GM12873 (cell line): ENCODE measurements around the gene LY6G6D.
A peak's percentile ranks its signal among the peaks of the same experiment; 100 is the strongest.

Source experiments
- CTCF ChIP-seq: IDR thresholded peaks from 2 replicates; pipeline ENCODE4 v1.5.1; 2012; ENCODE audit warnings: low read depth, mild to moderate bottlenecking, moderate library complexity, low read length, control low read depth; ENCODE audit not compliant: insufficient read depth; ENCODE audit errors: missing control alignments

Gene LY6G6D

GRCh38 chr6:31715022-31715958 is at the start of gene LY6G6D:
Gene LY6G6D, plus strand, starts transcription at chr6:31715348. Its CDS starts 8 bp downstream, at chr6:31715356.
- TF ChIP-seq CTCF: no peak

GRCh38 chr6:31665501-31666336 is 49.4 kb upstream of the LY6G6D start, which contains the start of gene CSNK2B:
Gene CSNK2B, plus strand, starts transcription at chr6:31666080. Its CDS starts 752 bp downstream, at chr6:31666832.
- TF ChIP-seq CTCF: peak; percentile 19

GRCh38 chr6:31666337-31666965 is 48.7 kb upstream of the LY6G6D start:
- no peak for TF ChIP-seq CTCF

GRCh38 chr6:31669676-31670075 is 45.5 kb upstream of the LY6G6D start, which contains the start of gene LY6G5B:
Gene LY6G5B, plus strand, starts transcription at chr6:31669976. Its CDS starts 975 bp downstream, at chr6:31670951.
- no peak for TF ChIP-seq CTCF

GRCh38 chr6:31676322-31676903 is 38.7 kb upstream of the LY6G6D start:
- TF ChIP-seq CTCF: no peak

- TF ChIP-seq CTCF: no peak
Measured at GRCh38 chr6:31676904-31677303, 38.2 kb upstream of the LY6G6D start.

- no peak for TF ChIP-seq CTCF
Measured at GRCh38 chr6:31677955-31678354, 37.2 kb upstream of the LY6G6D start.
